Right lobe of liver (tissue), 6 donors: ENCODE data around the gene MYOC. TPM values are rescaled to one million over a fixed set of nuclear protein-coding genes. Genes with fewer than 3 reads are reported as not detected.

Source experiments
- ATAC-seq, 4 donors: fragments of 200-7000 bp; cut with Tn5 transposase; one replicate each; pipeline ENCODE4 v1.9.1; 2020; ENCODE audit warnings: mild to moderate bottlenecking in 4 of 4, moderate library complexity in 4 of 4
- DNase-seq, 3 donors: peaks; one replicate each; pipeline ENCODE4 v3.0.0-alpha.2; 2020
- H3K27ac ChIP-seq, 3 donors: fragments of 200-600 bp; one replicate each; pipeline ENCODE4 v1.8.0; 2022
- H3K27me3 ChIP-seq, 2 donors: fragments of 200-600 bp; one replicate each; pipeline ENCODE4 v1.8.0; 2022
- H3K36me3 ChIP-seq, 4 donors: fragments of 200-600 bp; sonication (generic) in 1 of 4; one replicate each; pipeline versions ENCODE4 v1.5.1 to v1.8.0; 2017 to 2022; ENCODE audit warnings: control low read depth in 1 of 4
- H3K4me1 ChIP-seq, 4 donors: fragments of 200-600 bp; sonication (generic) in 1 of 4; one replicate each; pipeline versions ENCODE4 v1.5.1 to v1.8.0; 2017 to 2022; ENCODE audit warnings: control low read depth in 1 of 4
- H3K4me3 ChIP-seq, 3 donors: fragments of 200-600 bp; one replicate each; pipeline ENCODE4 v1.8.0; 2022
- H3K9me3 ChIP-seq, 4 donors: fragments of 200-600 bp; sonication (generic) in 1 of 4; one replicate each; pipeline versions ENCODE4 v1.5.1 to v1.8.0; 2017 to 2022; ENCODE audit warnings: control low read depth in 1 of 4
- CTCF ChIP-seq, 4 donors: fragments of 200-600 bp in 3 of 4; fragments of 450-650 bp in 1 of 4; IDR thresholded peaks; one replicate each; pipeline versions ENCODE4 v1.5.1 to v1.8.0; 2016 to 2022; ENCODE audit warnings: antibody characterized with exemption in 4 of 4, mild to moderate bottlenecking in 2 of 4
- POLR2A ChIP-seq: fragments of 450-650 bp; IDR thresholded peaks from one replicate; pipeline ENCODE4 v1.6.1; 2017; ENCODE audit warnings: antibody characterized with exemption, mild to moderate bottlenecking
- WGBS: methylation state at CpG from one replicate; pipeline ENCODE4 v1.1.6; 2018; ENCODE audit warnings: low coverage, low lambda C conversion rate; ENCODE audit not compliant: insufficient coverage; ENCODE audit errors: missing lambda C conversion rate; 5-methylcytosine and 5-hydroxymethylcytosine counted together
- intact Hi-C, 2 donors: fragments of 100-400 bp; cut with DNase I; formaldehyde crosslinking; loops; one replicate each; pipeline versions ENCODE4 v1.11.2 to v1.14.1; 2022
- total RNA-seq, 6 experiments: library from RNA; depleted of rRNA in 2 of 6; stranded (reverse); fragments of >200 nt in 2 of 6; fragmentation: NEBNext Ultra II Directional in 3 of 6; extraction: Animal tissue kit (Norgen Biotek cat#: 25700) in 3 of 6; gene quantifications; one replicate each; pipeline versions ENCODE4 v1.1.0 to v1.2.4, GENCODE V29; 2016 to 2023
- donor health status: DM: no; HTN: yes; CAD: no.
- donor health status: DM: no; HTN: no; CAD: no.
- donor health status: DM: no; HTN: no; CAD: no.
- donor health status: DM: no; HTN: yes; CAD: no.
- donor health status: DM: no; HTN: yes; CAD: no.

MYOC gene
- total RNA-seq, 6 experiments from 2014 or later, result not detected

- no peaks in the 10 kb centered on the region for H3K27me3 ChIP-seq
- intact Hi-C loops, result no loop called here
- H3K27ac ChIP-seq, result peak overlapping the region; percentile 64 to 91 (median 85)
- H3K4me1 ChIP-seq, result peaks cover 0 to 26% (median 8%) of the 10 kb centered on the region in 4 donors
- WGBS, result 51% methylated on average over 16 of the region's 24 CpGs
- peak; percentile 58 to 71 (median 61) for DNase-seq
- no peaks in the 10 kb centered on the region for H3K9me3 ChIP-seq
- peak; percentile 16 to 47 (median 44) for ATAC-seq
- H3K4me3 ChIP-seq, result no peak overlapping the region
- peak; percentile 21 to 48 (median 34) for TF ChIP-seq CTCF (IDR thresholded peaks at IDR 0.05)
- no peak for TF ChIP-seq POLR2A
- no peaks in the 10 kb centered on the region for H3K36me3 ChIP-seq
These were observed 2.7 kb upstream of the MYOC start for GRCh38 chr1:171654942-171655745.

GRCh38 chr1:171654201-171654941, 1.9 kb upstream of the MYOC start:
- intact Hi-C loops, result no loop called here
- H3K27ac ChIP-seq, result peak overlapping the region; percentile 64 to 91 (median 85)
- H3K4me1 ChIP-seq, result peaks cover 0 to 26% (median 8%) of the 10 kb centered on the region in 4 donors
- H3K36me3 ChIP-seq, result no peaks in the 10 kb centered on the region
- TF ChIP-seq CTCF (IDR thresholded peaks at IDR 0.05), result no peak
- no peak for TF ChIP-seq POLR2A
- ATAC-seq (peak; percentile 72 to 86 (median 78)), DNase-seq (peak; percentile 48 to 78 (median 69))
- H3K27me3 ChIP-seq, result no peaks in the 10 kb centered on the region
- H3K4me3 ChIP-seq, result peak overlapping the region in 1 of 3 donors; percentile 9
- no peaks in the 10 kb centered on the region for H3K9me3 ChIP-seq
- 20% methylated on average over 8 of the region's 8 CpGs for WGBS

GRCh38 chr1:171653796-171654195, 1.3 kb upstream of the MYOC start:
- Histone ChIP-seq H3K4me3 (peak overlapping the region in 1 of 3 donors; percentile 9), H3K9me3 (no peaks in the 10 kb centered on the region), H3K36me3 (no peaks in the 10 kb centered on the region), H3K27me3 (no peaks in the 10 kb centered on the region), H3K27ac (peak overlapping the region; percentile 64 to 91 (median 85)), H3K4me1 (peaks cover 0 to 26% (median 8%) of the 10 kb centered on the region in 4 donors)
- intact Hi-C loops, result no loop called here
- ATAC-seq, result peak; percentile 76 to 88 (median 80)
- peak in 1 of 3 donors; percentile 55 for DNase-seq
- TF ChIP-seq CTCF (IDR thresholded peaks at IDR 0.05) (no peak), POLR2A (no peak)
- WGBS, result 5% methylated on average over 1 of the region's 1 CpG

- Histone ChIP-seq H3K36me3 (no peaks in the 10 kb centered on the region), H3K27ac (peak overlapping the region in 1 of 3 donors; percentile 41), H3K4me3 (no peak overlapping the region), H3K4me1 (peaks cover 0 to 13% (median 2%) of the 10 kb centered on the region in 4 donors), H3K9me3 (no peaks in the 10 kb centered on the region), H3K27me3 (no peaks in the 10 kb centered on the region)
- DNase-seq (no peak), ATAC-seq (no peak)
- TF ChIP-seq CTCF (IDR thresholded peaks at IDR 0.05) (no peak), POLR2A (no peak)
- intact Hi-C loops, result loop anchor here in 1 of 2 donors (10.0 kb wide), 1 partner anchor 69 kb away; no protein-coding TSS in a partner anchor
- 80% methylated on average over 1 of the region's 1 CpG for WGBS
These were observed 6.3 kb downstream of the MYOC start for GRCh38 chr1:171646249-171646560.
